Measurements from ENCODE around the gene SIGLEC5.

SIGLEC5 gene

DNA sequence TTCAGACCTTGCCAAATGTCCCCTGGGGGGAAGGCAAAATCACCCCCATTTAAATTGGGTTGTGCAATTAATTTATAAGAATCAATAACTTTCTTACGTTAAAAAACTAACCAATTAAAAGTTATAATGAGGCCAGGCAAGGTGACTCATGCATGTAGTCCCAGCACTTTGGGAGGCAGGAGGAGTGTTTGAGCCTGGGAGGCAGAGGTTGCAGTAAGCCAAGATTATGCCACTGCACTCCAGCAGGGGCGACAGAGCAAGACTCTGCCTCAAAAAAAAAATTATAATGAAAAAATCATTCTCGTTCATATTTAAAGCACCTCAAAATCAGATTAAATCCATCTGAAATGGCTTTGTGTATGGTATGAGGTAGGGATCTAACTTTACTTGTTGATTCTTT lies 34.8 kb upstream of the SIGLEC5 start:
- Histone ChIP-seq H3F3A (ENCODE audit: insufficient read depth) (no peaks in the 10 kb centered on the region), H3K27ac (ENCODE audit: low read depth, low read length) (no peak overlapping the region), H3K4me2 (ENCODE audit: low read depth, low read length, poor library complexity, severe bottlenecking) (no peak overlapping the region), H3K4me3 (ENCODE audit: insufficient read depth, low read length, poor library complexity, severe bottlenecking) (no peak overlapping the region), H3K9me2 (replicated peaks; ENCODE audit: insufficient read depth, low read length) (no peaks in the 10 kb centered on the region), H3K9ac (ENCODE audit: low read length) (no peak overlapping the region), H3K79me2 (ENCODE audit: insufficient read depth, low read length) (no peaks in the 10 kb centered on the region), H4K20me1 (ENCODE audit: low read depth, low read length) (no peaks in the 10 kb centered on the region), H3K36me3 (ENCODE audit: low read length) (no peaks in the 10 kb centered on the region), H3K27me3 (ENCODE audit: low read length) (no peaks in the 10 kb centered on the region), H3K9me3 (ENCODE audit: insufficient read depth, low read length) (no peaks in the 10 kb centered on the region), H2AFZ (ENCODE audit: low read depth, low read length, severe bottlenecking) (no peak overlapping the region)
- TF ChIP-seq EZH2phosphoT487 (conservative IDR thresholded peaks at IDR 0.05; ENCODE audit: low read length) = no peak
- TF ChIP-seq, protein P1, sequence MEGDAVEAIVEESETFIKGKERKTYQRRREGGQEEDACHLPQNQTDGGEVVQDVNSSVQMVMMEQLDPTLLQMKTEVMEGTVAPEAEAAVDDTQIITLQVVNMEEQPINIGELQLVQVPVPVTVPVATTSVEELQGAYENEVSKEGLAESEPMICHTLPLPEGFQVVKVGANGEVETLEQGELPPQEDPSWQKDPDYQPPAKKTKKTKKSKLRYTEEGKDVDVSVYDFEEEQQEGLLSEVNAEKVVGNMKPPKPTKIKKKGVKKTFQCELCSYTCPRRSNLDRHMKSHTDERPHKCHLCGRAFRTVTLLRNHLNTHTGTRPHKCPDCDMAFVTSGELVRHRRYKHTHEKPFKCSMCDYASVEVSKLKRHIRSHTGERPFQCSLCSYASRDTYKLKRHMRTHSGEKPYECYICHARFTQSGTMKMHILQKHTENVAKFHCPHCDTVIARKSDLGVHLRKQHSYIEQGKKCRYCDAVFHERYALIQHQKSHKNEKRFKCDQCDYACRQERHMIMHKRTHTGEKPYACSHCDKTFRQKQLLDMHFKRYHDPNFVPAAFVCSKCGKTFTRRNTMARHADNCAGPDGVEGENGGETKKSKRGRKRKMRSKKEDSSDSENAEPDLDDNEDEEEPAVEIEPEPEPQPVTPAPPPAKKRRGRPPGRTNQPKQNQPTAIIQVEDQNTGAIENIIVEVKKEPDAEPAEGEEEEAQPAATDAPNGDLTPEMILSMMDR (IDR thresholded peaks at IDR 0.05; ENCODE audit: insufficient read depth, low read length, poor library complexity, severe bottlenecking) = no peak

DNA sequence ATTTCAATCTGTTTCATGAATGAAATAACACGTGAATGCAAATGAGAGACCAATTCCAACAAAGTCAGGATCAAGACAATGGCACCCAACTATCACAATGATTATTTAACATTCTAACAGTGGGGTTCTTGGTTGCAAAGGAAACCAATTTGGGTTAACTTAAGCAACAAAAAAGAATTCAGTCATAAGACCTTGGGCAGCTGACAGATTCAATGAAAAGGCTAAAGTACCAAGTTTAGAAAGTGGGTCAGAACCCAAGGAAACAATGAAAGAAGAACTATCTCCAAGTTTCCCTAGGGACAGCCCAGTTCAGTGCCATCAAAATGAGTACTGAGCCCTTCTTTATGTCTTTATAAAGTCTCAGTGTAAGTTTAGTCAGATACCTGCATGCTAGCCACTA lies 33.9 kb upstream of the SIGLEC5 start:
- Histone ChIP-seq H3K9me3 (ENCODE audit: insufficient read depth, low read length) (no peaks in the 10 kb centered on the region), H3K9me2 (replicated peaks; ENCODE audit: insufficient read depth, low read length) (no peaks in the 10 kb centered on the region)
- TF ChIP-seq, protein P1 (IDR thresholded peaks at IDR 0.05; ENCODE audit: insufficient read depth, low read length, poor library complexity, severe bottlenecking) = no peak
- TF ChIP-seq EZH2phosphoT487 (conservative IDR thresholded peaks at IDR 0.05; ENCODE audit: low read length) = no peak

DNA sequence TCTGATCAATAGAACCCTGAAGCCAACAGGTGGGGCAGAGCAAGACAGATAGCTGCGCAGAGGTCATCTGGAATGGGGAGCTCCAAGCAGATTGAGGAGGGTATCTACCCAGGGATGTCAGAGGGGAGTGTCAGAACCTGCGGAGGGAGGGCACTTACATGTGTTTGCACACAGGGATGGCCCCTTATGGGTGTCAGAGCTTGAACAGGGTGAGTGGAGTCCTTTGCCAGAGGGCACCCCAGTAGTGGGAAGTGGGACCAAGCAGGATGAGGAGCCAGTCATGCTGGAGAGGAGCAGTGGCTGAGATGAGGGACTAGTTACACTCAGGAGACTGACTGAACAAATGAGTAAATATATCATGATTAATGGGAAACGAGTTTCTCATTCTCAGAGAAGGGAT lies 33.4 kb upstream of the SIGLEC5 start:
- no peak overlapping the region for H2AFZ ChIP-seq (ENCODE audit: low read depth, low read length, severe bottlenecking)
- no peak overlapping the region for H3K4me2 ChIP-seq (ENCODE audit: low read depth, low read length, poor library complexity, severe bottlenecking)
- no peaks in the 10 kb centered on the region for H3K9me2 ChIP-seq (replicated peaks; ENCODE audit: insufficient read depth, low read length)
- no peak overlapping the region for H3K4me3 ChIP-seq (ENCODE audit: insufficient read depth, low read length, poor library complexity, severe bottlenecking)
- H3K27me3 ChIP-seq (ENCODE audit: low read length) = no peaks in the 10 kb centered on the region
- H3K9me3 ChIP-seq (ENCODE audit: insufficient read depth, low read length) = no peaks in the 10 kb centered on the region
- no peak overlapping the region for H3K27ac ChIP-seq (ENCODE audit: low read depth, low read length)
- no peaks in the 10 kb centered on the region for H3F3A ChIP-seq (ENCODE audit: insufficient read depth)
- H3K9ac ChIP-seq (ENCODE audit: low read length) = no peak overlapping the region
- no peaks in the 10 kb centered on the region for H4K20me1 ChIP-seq (ENCODE audit: low read depth, low read length)
- no peaks in the 10 kb centered on the region for H3K36me3 ChIP-seq (ENCODE audit: low read length)
- no peaks in the 10 kb centered on the region for H3K79me2 ChIP-seq (ENCODE audit: insufficient read depth, low read length)
- TF ChIP-seq, protein P1 (IDR thresholded peaks at IDR 0.05; ENCODE audit: insufficient read depth, low read length, poor library complexity, severe bottlenecking) = no peak
- TF ChIP-seq EZH2phosphoT487 (conservative IDR thresholded peaks at IDR 0.05; ENCODE audit: low read length) = no peak

More for the DNA sequence above, 33.9 kb upstream of the SIGLEC5 start:
- Histone ChIP-seq H3K9ac (ENCODE audit: low read length) (no peak overlapping the region), H3K4me2 (ENCODE audit: low read depth, low read length, poor library complexity, severe bottlenecking) (no peak overlapping the region), H3K4me3 (ENCODE audit: insufficient read depth, low read length, poor library complexity, severe bottlenecking) (no peak overlapping the region), H3K27me3 (ENCODE audit: low read length) (no peaks in the 10 kb centered on the region), H4K20me1 (ENCODE audit: low read depth, low read length) (no peaks in the 10 kb centered on the region), H2AFZ (ENCODE audit: low read depth, low read length, severe bottlenecking) (no peak overlapping the region), H3K27ac (ENCODE audit: low read depth, low read length) (no peak overlapping the region), H3F3A (ENCODE audit: insufficient read depth) (no peaks in the 10 kb centered on the region), H3K79me2 (ENCODE audit: insufficient read depth, low read length) (no peaks in the 10 kb centered on the region), H3K36me3 (ENCODE audit: low read length) (no peaks in the 10 kb centered on the region)
